WTC11 (cell line): Measurements from ENCODE around the gene ARF5. TPM values are rescaled to one million over a fixed set of nuclear protein-coding genes. Genes with fewer than 3 reads are reported as not detected.

Experiments
- ATAC-seq: fragments of 200-7000 bp; cut with Tn5 transposase; 2 replicates; pipeline ENCODE4 v1.10.0; 2021; ENCODE audit warnings: mild to moderate bottlenecking, moderate library complexity
- CTCF ChIA-PET: fragments of 300-600 bp; sonication (Branson Sonifier 250); formaldehyde crosslinking; loops from one replicate; lab custom pipeline; 2021; ENCODE audit warnings: antibody characterized with exemption; lab: Charles Lee
- POLR2A ChIA-PET: fragments of 350-600 bp; sonication (Branson Sonifier 250); formaldehyde crosslinking; loops from one replicate; lab custom pipeline; 2021; ENCODE audit warnings: antibody characterized with exemption; lab: Charles Lee
- DNase-seq: peaks from one replicate; pipeline ENCODE4 v3.0.0; 2021; ENCODE audit warnings: low spot score
- H3K27ac Mint-ChIP-seq: 2 replicates; pipeline ENCODE4 v1.8.0; 2021; ENCODE audit warnings: mixed read lengths
- H3K27me3 Mint-ChIP-seq: 2 replicates; pipeline ENCODE4 v1.8.0; 2021; ENCODE audit warnings: low read depth, mild to moderate bottlenecking, moderate library complexity, mixed read lengths
- H3K36me3 Mint-ChIP-seq: 2 replicates; pipeline ENCODE4 v1.8.0; 2021; ENCODE audit warnings: mixed read lengths
- H3K4me1 Mint-ChIP-seq: 2 replicates; pipeline ENCODE4 v1.8.0; 2022; ENCODE audit warnings: mixed read lengths
- H3K4me3 Mint-ChIP-seq: 2 replicates; pipeline ENCODE4 v1.8.0; 2021; ENCODE audit warnings: mild to moderate bottlenecking, moderate library complexity, mixed read lengths
- H3K9me3 Mint-ChIP-seq: 2 replicates; pipeline ENCODE4 v1.8.0; 2021; ENCODE audit warnings: mixed read lengths
- ARID4B ChIP-seq: sonication (generic); formaldehyde crosslinking; IDR thresholded peaks from 2 replicates; pipeline ENCODE4 v1.8.0; 2023; ENCODE audit warnings: missing genetic modification reagents, mild to moderate bottlenecking, borderline replicate concordance
- ESRRA ChIP-seq: sonication (generic); formaldehyde crosslinking; IDR thresholded peaks from 2 replicates; pipeline ENCODE4 v1.8.1; 2022; ENCODE audit warnings: mild to moderate bottlenecking, missing genetic modification reagents, borderline replicate concordance
- FOXJ3 ChIP-seq: sonication (generic); formaldehyde crosslinking; IDR thresholded peaks from 2 replicates; pipeline ENCODE4 v1.9.0; 2021; ENCODE audit warnings: missing genetic modification reagents, mild to moderate bottlenecking, borderline replicate concordance
- FOXK1 ChIP-seq: sonication (generic); formaldehyde crosslinking; IDR thresholded peaks from 2 replicates; pipeline ENCODE4 v1.8.0; 2022; ENCODE audit warnings: mild to moderate bottlenecking, moderate library complexity, missing genetic modification reagents
- FOXP1 ChIP-seq: sonication (generic); formaldehyde crosslinking; IDR thresholded peaks from 2 replicates; pipeline ENCODE4 v1.8.0; 2022; ENCODE audit warnings: missing genetic modification reagents, mild to moderate bottlenecking, moderate library complexity, borderline replicate concordance
- GRHL2 ChIP-seq: fragments of 250-450 bp; sonication (Bioruptor Pico); IDR thresholded peaks from 2 replicates; pipeline ENCODE4 v1.8.0; 2022; ENCODE audit warnings: mild to moderate bottlenecking, moderate library complexity; ENCODE audit not compliant: insufficient replicate concordance, severe bottlenecking
- JUN ChIP-seq: sonication (generic); formaldehyde crosslinking; IDR thresholded peaks from 2 replicates; pipeline ENCODE4 v1.8.0; 2023; ENCODE audit warnings: mild to moderate bottlenecking, missing genetic modification reagents
- KAT7 ChIP-seq: sonication (generic); formaldehyde crosslinking; IDR thresholded peaks from 2 replicates; pipeline ENCODE4 v1.8.1; 2023; ENCODE audit warnings: missing genetic modification reagents, mild to moderate bottlenecking, borderline replicate concordance
- MXD4 ChIP-seq: fragments of 250-450 bp; sonication (Bioruptor Pico); IDR thresholded peaks from 2 replicates; pipeline ENCODE4 v1.8.0; 2021; ENCODE audit warnings: mild to moderate bottlenecking, moderate library complexity, borderline replicate concordance
- MYBL2 ChIP-seq: sonication (generic); formaldehyde crosslinking; IDR thresholded peaks from 2 replicates; pipeline ENCODE4 v1.8.1; 2023; ENCODE audit warnings: mild to moderate bottlenecking, moderate library complexity, missing genetic modification reagents
- NFE2L1 ChIP-seq: sonication (generic); formaldehyde crosslinking; IDR thresholded peaks from 2 replicates; pipeline ENCODE4 v1.8.1; 2023; ENCODE audit warnings: missing genetic modification reagents
- NR2C2 ChIP-seq: sonication (generic); formaldehyde crosslinking; IDR thresholded peaks from 2 replicates; pipeline ENCODE4 v1.8.0; 2022; ENCODE audit warnings: mild to moderate bottlenecking, missing genetic modification reagents
- USF1 ChIP-seq: sonication (generic); formaldehyde crosslinking; IDR thresholded peaks from 2 replicates; pipeline ENCODE4 v1.8.0; 2022; ENCODE audit warnings: mild to moderate bottlenecking, missing genetic modification reagents
- ZNF317 ChIP-seq: sonication (generic); formaldehyde crosslinking; IDR thresholded peaks from 2 replicates; pipeline ENCODE4 v1.8.1; 2023; ENCODE audit warnings: low read depth, mild to moderate bottlenecking, moderate library complexity, missing genetic modification reagents, borderline replicate concordance
- ZNF396 ChIP-seq: fragments of 250-450 bp; sonication (Bioruptor Pico); IDR thresholded peaks from 2 replicates; pipeline ENCODE4 v1.8.0; 2021; ENCODE audit warnings: mild to moderate bottlenecking, moderate library complexity, borderline replicate concordance
- total RNA-seq: library from RNA; stranded (reverse); gene quantifications from 3 replicates; pipeline ENCODE4 v1.2.3, GENCODE V29; 2021
- TF ChIP-seq, protein P1 (sequence below): sonication (generic); formaldehyde crosslinking; IDR thresholded peaks from 2 replicates; pipeline ENCODE4 v1.8.0; 2022; ENCODE audit warnings: mild to moderate bottlenecking, missing genetic modification reagents
- TF ChIP-seq, protein P2 (sequence below): sonication (generic); formaldehyde crosslinking; IDR thresholded peaks from 2 replicates; pipeline ENCODE4 v1.8.1; 2023; ENCODE audit warnings: mild to moderate bottlenecking, missing genetic modification reagents, moderate library complexity
- TF ChIP-seq, protein P3 (sequence below): sonication (generic); formaldehyde crosslinking; IDR thresholded peaks from 2 replicates; pipeline ENCODE4 v1.8.0; 2022; ENCODE audit warnings: mild to moderate bottlenecking, missing genetic modification reagents
- TF ChIP-seq, protein P4 (sequence below): sonication (generic); formaldehyde crosslinking; IDR thresholded peaks from 2 replicates; pipeline ENCODE4 v1.8.1; 2022; ENCODE audit warnings: low read depth, missing genetic modification reagents, borderline replicate concordance
- TF ChIP-seq, protein P5 (sequence below): sonication (generic); formaldehyde crosslinking; IDR thresholded peaks from 2 replicates; pipeline ENCODE4 v1.8.0; 2022; ENCODE audit warnings: mild to moderate bottlenecking, missing genetic modification reagents

Gene ARF5
- total RNA-seq, 1 experiment from 2014 or later = 167 TPM

- peak overlapping the region; percentile 28; the same call in 1 of the 2 replicates for H3K4me3 Mint-ChIP-seq
- no peak for TF ChIP-seq NR2C2
- TF ChIP-seq ZNF317 (CRISPR knock-in tag) = no peak
- no peak for TF ChIP-seq NFE2L1
- TF ChIP-seq GRHL2 (CRISPR knock-in tag) = no peak
- no peak for TF ChIP-seq MYBL2 (CRISPR knock-in tag)
- TF ChIP-seq KAT7 (CRISPR knock-in tag) = no peak
- TF ChIP-seq USF1 (CRISPR knock-in tag) = no peak
- TF ChIP-seq FOXJ3 (CRISPR knock-in tag) = no peak
- TF ChIP-seq, protein P1, sequence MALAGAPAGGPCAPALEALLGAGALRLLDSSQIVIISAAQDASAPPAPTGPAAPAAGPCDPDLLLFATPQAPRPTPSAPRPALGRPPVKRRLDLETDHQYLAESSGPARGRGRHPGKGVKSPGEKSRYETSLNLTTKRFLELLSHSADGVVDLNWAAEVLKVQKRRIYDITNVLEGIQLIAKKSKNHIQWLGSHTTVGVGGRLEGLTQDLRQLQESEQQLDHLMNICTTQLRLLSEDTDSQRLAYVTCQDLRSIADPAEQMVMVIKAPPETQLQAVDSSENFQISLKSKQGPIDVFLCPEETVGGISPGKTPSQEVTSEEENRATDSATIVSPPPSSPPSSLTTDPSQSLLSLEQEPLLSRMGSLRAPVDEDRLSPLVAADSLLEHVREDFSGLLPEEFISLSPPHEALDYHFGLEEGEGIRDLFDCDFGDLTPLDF (CRISPR knock-in tag) = no peak
- no peak for TF ChIP-seq MXD4
- TF ChIP-seq JUN (CRISPR knock-in tag) = no peak
- no peak for TF ChIP-seq ZNF396 (CRISPR knock-in tag)
- TF ChIP-seq, all 79 proteins: peak for 0
- Mint-ChIP-seq H3K36me3 (no peaks in the 10 kb centered on the region), H3K9me3 (no peaks in the 10 kb centered on the region), H3K27ac (no peak overlapping the region), H3K27me3 (peaks cover 89% of the 10 kb centered on the region), H3K4me1 (peaks cover 17% of the 10 kb centered on the region)
- CTCF ChIA-PET = interaction anchor here (2.2 to 3.0 kb wide), 2 partner anchors 11 to 31 kb away, joined by 11 to 89 read pairs; partner anchors contain the start of gene ARF5
- no peak for ATAC-seq
- POLR2A ChIA-PET = no interaction called here
- DNase-seq = no peak
Measured at GRCh38 chr7:127618775-127619174, 30.6 kb downstream of the ARF5 start.

- DNase-seq = peak; percentile 66
- ChIA-PET CTCF (interaction anchor here (0.5 to 3.0 kb wide), 14 partner anchors 9 to 173 kb away, joined by 3 to 89 read pairs (median 4); partner anchors contain the start of gene ARF5), POLR2A (interaction anchor here (0.5 to 1.7 kb wide), 3 partner anchors 32 to 36 kb away, joined by 5 to 9 read pairs (median 5); partner anchors contain the start of genes ARF5 and GCC1)
- ATAC-seq = peak; percentile 86
- H3K27me3 Mint-ChIP-seq = peaks cover 87% of the 10 kb centered on the region
- H3K27ac Mint-ChIP-seq = no peak overlapping the region
- H3K4me3 Mint-ChIP-seq = peak overlapping the region; percentile 89
- H3K4me1 Mint-ChIP-seq = peaks cover 17% of the 10 kb centered on the region
- no peaks in the 10 kb centered on the region for H3K36me3 Mint-ChIP-seq
- H3K9me3 Mint-ChIP-seq = no peaks in the 10 kb centered on the region
- TF ChIP-seq, protein P2, sequence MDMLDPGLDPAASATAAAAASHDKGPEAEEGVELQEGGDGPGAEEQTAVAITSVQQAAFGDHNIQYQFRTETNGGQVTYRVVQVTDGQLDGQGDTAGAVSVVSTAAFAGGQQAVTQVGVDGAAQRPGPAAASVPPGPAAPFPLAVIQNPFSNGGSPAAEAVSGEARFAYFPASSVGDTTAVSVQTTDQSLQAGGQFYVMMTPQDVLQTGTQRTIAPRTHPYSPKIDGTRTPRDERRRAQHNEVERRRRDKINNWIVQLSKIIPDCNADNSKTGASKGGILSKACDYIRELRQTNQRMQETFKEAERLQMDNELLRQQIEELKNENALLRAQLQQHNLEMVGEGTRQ (CRISPR knock-in tag) = 0 out of 2 replicates have a peak, but pooled peaks have one; percentile 8
- TF ChIP-seq ARID4B (CRISPR knock-in tag) (0 out of 2 replicates have a peak, but pooled peaks have one; percentile 46), ESRRA (CRISPR knock-in tag) (no peak), FOXP1 (CRISPR knock-in tag) (no peak), ZNF317 (CRISPR knock-in tag) (no peak), FOXK1 (CRISPR knock-in tag) (no peak), KAT7 (CRISPR knock-in tag) (0 out of 2 replicates have a peak, but pooled peaks have one; percentile 27)
- TF ChIP-seq, protein P3, sequence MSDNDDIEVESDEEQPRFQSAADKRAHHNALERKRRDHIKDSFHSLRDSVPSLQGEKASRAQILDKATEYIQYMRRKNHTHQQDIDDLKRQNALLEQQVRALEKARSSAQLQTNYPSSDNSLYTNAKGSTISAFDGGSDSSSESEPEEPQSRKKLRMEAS (CRISPR knock-in tag) = peak; percentile 20; the same call in 1 of the 2 replicates
- TF ChIP-seq, protein P4, sequence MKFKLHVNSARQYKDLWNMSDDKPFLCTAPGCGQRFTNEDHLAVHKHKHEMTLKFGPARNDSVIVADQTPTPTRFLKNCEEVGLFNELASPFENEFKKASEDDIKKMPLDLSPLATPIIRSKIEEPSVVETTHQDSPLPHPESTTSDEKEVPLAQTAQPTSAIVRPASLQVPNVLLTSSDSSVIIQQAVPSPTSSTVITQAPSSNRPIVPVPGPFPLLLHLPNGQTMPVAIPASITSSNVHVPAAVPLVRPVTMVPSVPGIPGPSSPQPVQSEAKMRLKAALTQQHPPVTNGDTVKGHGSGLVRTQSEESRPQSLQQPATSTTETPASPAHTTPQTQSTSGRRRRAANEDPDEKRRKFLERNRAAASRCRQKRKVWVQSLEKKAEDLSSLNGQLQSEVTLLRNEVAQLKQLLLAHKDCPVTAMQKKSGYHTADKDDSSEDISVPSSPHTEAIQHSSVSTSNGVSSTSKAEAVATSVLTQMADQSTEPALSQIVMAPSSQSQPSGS (CRISPR knock-in tag) = no peak
- TF ChIP-seq, protein P1 (CRISPR knock-in tag) = no peak
- TF ChIP-seq, protein P5, sequence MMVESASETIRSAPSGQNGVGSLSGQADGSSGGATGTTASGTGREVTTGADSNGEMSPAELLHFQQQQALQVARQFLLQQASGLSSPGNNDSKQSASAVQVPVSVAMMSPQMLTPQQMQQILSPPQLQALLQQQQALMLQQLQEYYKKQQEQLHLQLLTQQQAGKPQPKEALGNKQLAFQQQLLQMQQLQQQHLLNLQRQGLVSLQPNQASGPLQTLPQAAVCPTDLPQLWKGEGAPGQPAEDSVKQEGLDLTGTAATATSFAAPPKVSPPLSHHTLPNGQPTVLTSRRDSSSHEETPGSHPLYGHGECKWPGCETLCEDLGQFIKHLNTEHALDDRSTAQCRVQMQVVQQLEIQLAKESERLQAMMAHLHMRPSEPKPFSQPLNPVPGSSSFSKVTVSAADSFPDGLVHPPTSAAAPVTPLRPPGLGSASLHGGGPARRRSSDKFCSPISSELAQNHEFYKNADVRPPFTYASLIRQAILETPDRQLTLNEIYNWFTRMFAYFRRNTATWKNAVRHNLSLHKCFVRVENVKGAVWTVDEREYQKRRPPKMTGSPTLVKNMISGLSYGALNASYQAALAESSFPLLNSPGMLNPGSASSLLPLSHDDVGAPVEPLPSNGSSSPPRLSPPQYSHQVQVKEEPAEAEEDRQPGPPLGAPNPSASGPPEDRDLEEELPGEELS (CRISPR knock-in tag) = 0 out of 2 replicates have a peak, but pooled peaks have one; percentile 17
Measured at GRCh38 chr7:127619681-127620405, 31.6 kb downstream of the ARF5 start.
